ENCODE results near the gene TMPRSS3.

The TMPRSS3 gene

GRCh38 chr21:42346866-42347600 lies 48.8 kb downstream of the TMPRSS3 start:
- TF ChIP-seq EZH2phosphoT487 (IDR thresholded peaks at IDR 0.05; ENCODE audit: borderline replicate concordance, low read length) (no peak), CTCF (IDR thresholded peaks at IDR 0.05; ENCODE audit: low read depth, low read length, poor library complexity, severe bottlenecking) (no peak)
- Histone ChIP-seq H3F3A (ENCODE audit: control insufficient read depth, insufficient read depth) (no peaks in the 10 kb centered on the region), H3K4me2 (ENCODE audit: low read length) (no peak overlapping the region), H3K36me3 (ENCODE audit: control insufficient read depth, low read length) (no peaks in the 10 kb centered on the region), H3K4me3 (ENCODE audit: low read length) (no peak overlapping the region), H3K4me1 (ENCODE audit: control insufficient read depth, low read length) (no peaks in the 10 kb centered on the region), H3K27ac (ENCODE audit: low read depth, low read length) (no peak overlapping the region), H3K27me3 (ENCODE audit: control insufficient read depth, low read length) (no peaks in the 10 kb centered on the region; the same call in 1 of the 2 replicates), H3K79me2 (ENCODE audit: control insufficient read depth, low read length) (no peaks in the 10 kb centered on the region), H3K9me2 (replicated peaks; ENCODE audit: control insufficient read depth, low read length) (no peaks in the 10 kb centered on the region), H4K20me1 (ENCODE audit: control insufficient read depth, insufficient read depth, low read depth, low read length) (no peaks in the 10 kb centered on the region), H3K9me3 (ENCODE audit: control insufficient read depth, insufficient read depth, low read length) (no peaks in the 10 kb centered on the region)

GRCh38 chr21:42346441-42346840 lies 49.4 kb downstream of the TMPRSS3 start:
- no peaks in the 10 kb centered on the region for H3F3A ChIP-seq (ENCODE audit: control insufficient read depth, insufficient read depth)
- no peaks in the 10 kb centered on the region for H3K79me2 ChIP-seq (ENCODE audit: control insufficient read depth, low read length)
- H3K9me3 ChIP-seq (ENCODE audit: control insufficient read depth, insufficient read depth, low read length) = no peaks in the 10 kb centered on the region
- H3K27ac ChIP-seq (ENCODE audit: low read depth, low read length) = no peak overlapping the region
- H3K4me2 ChIP-seq (ENCODE audit: low read length) = no peak overlapping the region
- TF ChIP-seq EZH2phosphoT487 (IDR thresholded peaks at IDR 0.05; ENCODE audit: borderline replicate concordance, low read length) (no peak), CTCF (IDR thresholded peaks at IDR 0.05; ENCODE audit: low read depth, low read length, poor library complexity, severe bottlenecking) (no peak)
- no peaks in the 10 kb centered on the region for H3K9me2 ChIP-seq (replicated peaks; ENCODE audit: control insufficient read depth, low read length)
- H3K27me3 ChIP-seq (ENCODE audit: control insufficient read depth, low read length) = no peaks in the 10 kb centered on the region; the same call in 1 of the 2 replicates
- H3K4me3 ChIP-seq (ENCODE audit: low read length) = no peak overlapping the region
- H3K36me3 ChIP-seq (ENCODE audit: control insufficient read depth, low read length) = no peaks in the 10 kb centered on the region
- H4K20me1 ChIP-seq (ENCODE audit: control insufficient read depth, insufficient read depth, low read depth, low read length) = no peaks in the 10 kb centered on the region
- H3K4me1 ChIP-seq (ENCODE audit: control insufficient read depth, low read length) = no peaks in the 10 kb centered on the region

GRCh38 chr21:42344631-42345030 lies 51.2 kb downstream of the TMPRSS3 start:
- Histone ChIP-seq H3K36me3 (ENCODE audit: control insufficient read depth, low read length) (no peaks in the 10 kb centered on the region), H3F3A (ENCODE audit: control insufficient read depth, insufficient read depth) (no peaks in the 10 kb centered on the region), H3K4me2 (ENCODE audit: low read length) (no peak overlapping the region), H3K9me2 (replicated peaks; ENCODE audit: control insufficient read depth, low read length) (no peaks in the 10 kb centered on the region), H3K27ac (ENCODE audit: low read depth, low read length) (no peak overlapping the region), H3K79me2 (ENCODE audit: control insufficient read depth, low read length) (no peaks in the 10 kb centered on the region), H3K9me3 (ENCODE audit: control insufficient read depth, insufficient read depth, low read length) (no peaks in the 10 kb centered on the region), H4K20me1 (ENCODE audit: control insufficient read depth, insufficient read depth, low read depth, low read length) (no peaks in the 10 kb centered on the region), H3K4me3 (ENCODE audit: low read length) (no peak overlapping the region), H3K27me3 (ENCODE audit: control insufficient read depth, low read length) (no peaks in the 10 kb centered on the region; the same call in 1 of the 2 replicates), H3K4me1 (ENCODE audit: control insufficient read depth, low read length) (no peaks in the 10 kb centered on the region)
- TF ChIP-seq EZH2phosphoT487 (IDR thresholded peaks at IDR 0.05; ENCODE audit: borderline replicate concordance, low read length) = no peak
- no peak for TF ChIP-seq CTCF (IDR thresholded peaks at IDR 0.05; ENCODE audit: low read depth, low read length, poor library complexity, severe bottlenecking)
